NB4 (cell line): ENCODE measurements around the gene UVRAG.

Experiments used
- MYC ChIP-seq: IDR thresholded peaks from 2 replicates; pipeline ENCODE4 v1.6.1; 2011; ENCODE audit warnings: low read depth, low read length
- POLR2A ChIP-seq: IDR thresholded peaks from 2 replicates; pipeline ENCODE4 v1.6.1; 2011; ENCODE audit warnings: mild to moderate bottlenecking; ENCODE audit not compliant: insufficient read length; ENCODE audit errors: extremely low read depth
- TF ChIP-seq, protein P1 (sequence below): IDR thresholded peaks from one replicate; pipeline ENCODE4 v1.5.1; 2012; ENCODE audit warnings: low read depth, low read length
- TF ChIP-seq, protein P2 (sequence below): IDR thresholded peaks from 2 replicates; pipeline ENCODE4 v1.6.1; 2011; ENCODE audit warnings: low read depth, low read length

DNA sequence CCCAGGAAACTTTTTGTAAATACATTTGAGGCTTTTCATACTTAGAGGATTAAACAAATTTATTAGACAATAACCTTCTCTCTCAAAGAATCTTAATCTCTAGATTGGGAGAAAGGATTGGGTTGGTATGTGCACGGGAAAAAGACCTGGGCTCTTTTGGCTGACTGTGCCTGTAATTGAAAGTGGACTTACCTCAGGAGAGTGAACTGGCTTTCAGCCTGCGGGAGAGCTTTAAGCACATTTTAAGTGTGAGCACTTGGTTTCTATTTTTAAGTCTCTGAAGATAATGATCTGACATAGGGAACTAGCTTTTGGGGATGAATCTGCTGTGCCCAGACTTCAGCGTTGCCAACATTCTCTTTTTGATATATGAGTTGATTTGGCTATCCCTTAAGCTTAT is 35.8 kb downstream of the UVRAG start:
- TF ChIP-seq POLR2A (no peak), MYC (no peak)
- TF ChIP-seq, protein P1, sequence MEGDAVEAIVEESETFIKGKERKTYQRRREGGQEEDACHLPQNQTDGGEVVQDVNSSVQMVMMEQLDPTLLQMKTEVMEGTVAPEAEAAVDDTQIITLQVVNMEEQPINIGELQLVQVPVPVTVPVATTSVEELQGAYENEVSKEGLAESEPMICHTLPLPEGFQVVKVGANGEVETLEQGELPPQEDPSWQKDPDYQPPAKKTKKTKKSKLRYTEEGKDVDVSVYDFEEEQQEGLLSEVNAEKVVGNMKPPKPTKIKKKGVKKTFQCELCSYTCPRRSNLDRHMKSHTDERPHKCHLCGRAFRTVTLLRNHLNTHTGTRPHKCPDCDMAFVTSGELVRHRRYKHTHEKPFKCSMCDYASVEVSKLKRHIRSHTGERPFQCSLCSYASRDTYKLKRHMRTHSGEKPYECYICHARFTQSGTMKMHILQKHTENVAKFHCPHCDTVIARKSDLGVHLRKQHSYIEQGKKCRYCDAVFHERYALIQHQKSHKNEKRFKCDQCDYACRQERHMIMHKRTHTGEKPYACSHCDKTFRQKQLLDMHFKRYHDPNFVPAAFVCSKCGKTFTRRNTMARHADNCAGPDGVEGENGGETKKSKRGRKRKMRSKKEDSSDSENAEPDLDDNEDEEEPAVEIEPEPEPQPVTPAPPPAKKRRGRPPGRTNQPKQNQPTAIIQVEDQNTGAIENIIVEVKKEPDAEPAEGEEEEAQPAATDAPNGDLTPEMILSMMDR = no peak
- TF ChIP-seq, protein P2, sequence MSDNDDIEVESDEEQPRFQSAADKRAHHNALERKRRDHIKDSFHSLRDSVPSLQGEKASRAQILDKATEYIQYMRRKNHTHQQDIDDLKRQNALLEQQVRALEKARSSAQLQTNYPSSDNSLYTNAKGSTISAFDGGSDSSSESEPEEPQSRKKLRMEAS = no peak
